ENCODE data around the gene ABCA5.

DNA sequence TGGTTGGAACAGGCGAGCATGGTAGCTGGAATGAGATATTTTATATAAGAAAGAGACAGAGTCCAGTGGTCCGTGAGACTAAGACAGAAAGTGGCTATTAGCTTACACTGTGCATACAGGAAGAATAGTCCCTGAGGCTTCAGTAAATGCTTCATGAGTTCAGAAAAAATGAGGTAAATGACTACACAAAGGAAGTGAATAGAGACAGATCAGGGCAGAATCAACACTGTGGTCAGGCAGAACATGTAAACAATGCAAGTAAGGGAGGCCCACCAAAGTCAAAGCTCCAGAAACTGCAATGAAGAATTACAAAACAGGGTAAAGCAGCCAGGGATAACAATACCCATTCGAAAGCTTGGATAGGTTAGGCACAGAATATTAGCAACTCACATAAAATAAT, 103.1 kb downstream of the ABCA5 start:
- no peak for TF ChIP-seq ZNF70 (CRISPR knock-in tag; IDR thresholded peaks at IDR 0.05)
- no peak for TF ChIP-seq PPARA (CRISPR knock-in tag; IDR thresholded peaks at IDR 0.05; ENCODE audit: borderline replicate concordance)
- no peak for TF ChIP-seq GLIS3 (CRISPR knock-in tag; IDR thresholded peaks at IDR 0.05)
- no peak for TF ChIP-seq ZFP3 (CRISPR knock-in tag; IDR thresholded peaks at IDR 0.05)
- TF ChIP-seq, protein P1, sequence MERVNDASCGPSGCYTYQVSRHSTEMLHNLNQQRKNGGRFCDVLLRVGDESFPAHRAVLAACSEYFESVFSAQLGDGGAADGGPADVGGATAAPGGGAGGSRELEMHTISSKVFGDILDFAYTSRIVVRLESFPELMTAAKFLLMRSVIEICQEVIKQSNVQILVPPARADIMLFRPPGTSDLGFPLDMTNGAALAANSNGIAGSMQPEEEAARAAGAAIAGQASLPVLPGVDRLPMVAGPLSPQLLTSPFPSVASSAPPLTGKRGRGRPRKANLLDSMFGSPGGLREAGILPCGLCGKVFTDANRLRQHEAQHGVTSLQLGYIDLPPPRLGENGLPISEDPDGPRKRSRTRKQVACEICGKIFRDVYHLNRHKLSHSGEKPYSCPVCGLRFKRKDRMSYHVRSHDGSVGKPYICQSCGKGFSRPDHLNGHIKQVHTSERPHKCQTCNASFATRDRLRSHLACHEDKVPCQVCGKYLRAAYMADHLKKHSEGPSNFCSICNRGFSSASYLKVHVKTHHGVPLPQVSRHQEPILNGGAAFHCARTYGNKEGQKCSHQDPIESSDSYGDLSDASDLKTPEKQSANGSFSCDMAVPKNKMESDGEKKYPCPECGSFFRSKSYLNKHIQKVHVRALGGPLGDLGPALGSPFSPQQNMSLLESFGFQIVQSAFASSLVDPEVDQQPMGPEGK (CRISPR knock-in tag; IDR thresholded peaks at IDR 0.05; ENCODE audit: borderline replicate concordance) = no peak
- no peak for TF ChIP-seq ESRRG (CRISPR knock-in tag; IDR thresholded peaks at IDR 0.05)
